OCI-LY7 (cell line): Measurements from ENCODE around the gene SCD. TPM values are rescaled to one million over a fixed set of nuclear protein-coding genes. Genes with fewer than 3 reads are reported as not detected.

ENCODE experiments used
- BruUV-seq: library from RNA; stranded (reverse); fragments of 400-500 nt; replicated peaks from 2 replicates; lab custom pipeline; 2021; lab: Mats Ljungman, UMichigan
- CTCF ChIA-PET: fragments of 300-600 bp; sonication (Branson Sonifier 250); formaldehyde crosslinking; loops from one replicate; lab custom pipeline; 2022; ENCODE audit warnings: antibody characterized with exemption; ENCODE audit not compliant: unreplicated experiment; lab: Charles Lee
- POLR2A ChIA-PET: fragments of 300-600 bp; sonication (Branson Sonifier 250); formaldehyde crosslinking; loops from one replicate; lab custom pipeline; 2022; ENCODE audit warnings: antibody characterized with exemption; lab: Charles Lee
- DNase-seq: peaks from one replicate; pipeline ENCODE4 v3.0.0-alpha.2; 2015; ENCODE audit warnings: low spot score
- H2AFZ ChIP-seq: fragments of 200-600 bp; sonication (generic), shearing (Covaris generic); 2 replicates; pipeline ENCODE4 v1.6.1; 2014; ENCODE audit warnings: mild to moderate bottlenecking, antibody characterized with exemption, low read length, moderate library complexity
- H3K27ac ChIP-seq: fragments of 200-600 bp; sonication (generic); 2 replicates; pipeline ENCODE4 v1.5.1; 2014; ENCODE audit warnings: mixed run types, low read depth, mild to moderate bottlenecking, moderate library complexity, low read length, inconsistent platforms; ENCODE audit not compliant: poor library complexity, severe bottlenecking
- H3K36me3 ChIP-seq: fragments of 200-600 bp; sonication (generic); 2 replicates; pipeline ENCODE4 v1.6.1; 2014; ENCODE audit warnings: mild to moderate bottlenecking, antibody characterized with exemption, low read length, moderate library complexity, mixed read lengths; ENCODE audit not compliant: insufficient read depth
- H3K4me1 ChIP-seq: fragments of 200-600 bp; sonication (generic); 2 replicates; pipeline ENCODE4 v1.5.1; 2014; ENCODE audit warnings: mild to moderate bottlenecking, low read length; ENCODE audit not compliant: insufficient read depth, poor library complexity, severe bottlenecking
- H3K4me2 ChIP-seq: fragments of 200-600 bp; sonication (generic); 2 replicates; pipeline ENCODE4 v1.6.1; 2014; ENCODE audit warnings: mild to moderate bottlenecking, low read length
- H3K4me3 ChIP-seq: fragments of 200-600 bp; sonication (generic); 2 replicates; pipeline ENCODE4 v1.5.1; 2014; ENCODE audit warnings: mild to moderate bottlenecking, low read depth, low read length; ENCODE audit not compliant: poor library complexity, severe bottlenecking
- H3K79me2 ChIP-seq: fragments of 200-600 bp; sonication (generic); 2 replicates; pipeline ENCODE4 v1.6.1; 2016; ENCODE audit warnings: low read depth, mild to moderate bottlenecking, low read length, moderate library complexity, mixed read lengths; ENCODE audit not compliant: insufficient read depth
- H3K9me2 ChIP-seq: fragments of 200-600 bp; sonication (generic); 2 replicates; pipeline ENCODE4 v1.6.1; 2016; ENCODE audit warnings: mild to moderate bottlenecking, low read length, mixed read lengths; ENCODE audit not compliant: insufficient read depth
- H3K9me3 ChIP-seq: fragments of 200-600 bp; sonication (generic); 2 replicates; pipeline ENCODE4 v1.6.1; 2014; ENCODE audit warnings: mild to moderate bottlenecking, mixed run types, low read length, mixed read lengths
- H4K20me1 ChIP-seq: fragments of 200-600 bp; sonication (generic); 2 replicates; pipeline ENCODE4 v1.6.1; 2014; ENCODE audit warnings: mild to moderate bottlenecking, antibody characterized with exemption, low read length, moderate library complexity, mixed read lengths; ENCODE audit not compliant: insufficient read depth
- EZH2phosphoT487 ChIP-seq: fragments of 200-600 bp; sonication (generic); IDR thresholded peaks from 2 replicates; pipeline ENCODE4 v1.6.1; 2018; ENCODE audit warnings: low read depth, borderline replicate concordance, mild to moderate bottlenecking, mixed run types, antibody characterized with exemption, low read length, moderate library complexity, mixed read lengths
- intact Hi-C: fragments of 100-400 bp; cut with micrococcal nuclease; formaldehyde crosslinking; loops from one replicate; pipeline ENCODE4 v1.10.0; 2022; ENCODE audit not compliant: unreplicated experiment
- total RNA-seq, 2 experiments: library from RNA; depleted of rRNA in 1 of 2; stranded (reverse); fragments of >200 nt in 1 of 2; shearing (Covaris generic) in 1 of 2; gene quantifications; 2 replicates each; pipeline ENCODE4 v1.2.3, GENCODE V29; 2014 to 2022
- TF ChIP-seq, protein P1 (sequence below): fragments of 200-600 bp; sonication (generic); conservative IDR thresholded peaks from 2 replicates; pipeline ENCODE4 v1.5.1; 2014; ENCODE audit warnings: mild to moderate bottlenecking, antibody characterized with exemption, low read length, moderate library complexity, mixed read lengths

SCD gene
- total RNA-seq, 2 experiments from 2014 or later, result 76.8 to 327 TPM

DNA sequence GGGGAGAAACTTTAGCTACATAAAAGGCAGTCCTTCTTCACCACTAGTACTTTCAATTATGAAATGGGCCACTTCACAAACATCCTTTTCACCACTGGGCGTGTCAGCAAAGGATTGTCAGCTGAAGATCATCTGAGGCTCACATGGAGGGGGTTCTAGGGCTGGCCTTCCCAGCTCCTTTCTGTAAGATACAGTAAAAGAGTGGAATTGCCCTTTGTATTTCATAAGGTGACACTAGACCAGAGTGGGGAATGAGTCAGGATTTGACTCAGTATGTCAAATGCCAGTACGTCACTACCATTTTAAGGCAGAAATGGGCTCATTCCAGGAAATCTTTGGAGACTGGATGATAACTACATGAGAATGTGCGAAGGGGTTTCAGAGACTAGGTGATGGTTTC is 39.3 kb upstream of the SCD start:
- Histone ChIP-seq H3K9me3 (no peaks in the 10 kb centered on the region), H3K4me2 (no peak overlapping the region), H3K79me2 (no peaks in the 10 kb centered on the region), H3K9me2 (no peaks in the 10 kb centered on the region), H2AFZ (no peak overlapping the region), H3K4me3 (no peak overlapping the region), H3K27ac (no peak overlapping the region), H4K20me1 (no peaks in the 10 kb centered on the region), H3K4me1 (no peaks in the 10 kb centered on the region), H3K36me3 (no peaks in the 10 kb centered on the region)
- intact Hi-C loops, result loop anchor here (10.0 kb wide), 2 partner anchors 463 to 567 kb away; no protein-coding TSS in a partner anchor
- BruUV-seq, result no TSS peak
- ChIA-PET POLR2A (interaction anchor here (1.1 kb wide), 1 partner anchor 19 kb away, joined by 4 read pairs; no protein-coding TSS in a partner anchor), CTCF (no interaction called here)
- TF ChIP-seq, protein P1, sequence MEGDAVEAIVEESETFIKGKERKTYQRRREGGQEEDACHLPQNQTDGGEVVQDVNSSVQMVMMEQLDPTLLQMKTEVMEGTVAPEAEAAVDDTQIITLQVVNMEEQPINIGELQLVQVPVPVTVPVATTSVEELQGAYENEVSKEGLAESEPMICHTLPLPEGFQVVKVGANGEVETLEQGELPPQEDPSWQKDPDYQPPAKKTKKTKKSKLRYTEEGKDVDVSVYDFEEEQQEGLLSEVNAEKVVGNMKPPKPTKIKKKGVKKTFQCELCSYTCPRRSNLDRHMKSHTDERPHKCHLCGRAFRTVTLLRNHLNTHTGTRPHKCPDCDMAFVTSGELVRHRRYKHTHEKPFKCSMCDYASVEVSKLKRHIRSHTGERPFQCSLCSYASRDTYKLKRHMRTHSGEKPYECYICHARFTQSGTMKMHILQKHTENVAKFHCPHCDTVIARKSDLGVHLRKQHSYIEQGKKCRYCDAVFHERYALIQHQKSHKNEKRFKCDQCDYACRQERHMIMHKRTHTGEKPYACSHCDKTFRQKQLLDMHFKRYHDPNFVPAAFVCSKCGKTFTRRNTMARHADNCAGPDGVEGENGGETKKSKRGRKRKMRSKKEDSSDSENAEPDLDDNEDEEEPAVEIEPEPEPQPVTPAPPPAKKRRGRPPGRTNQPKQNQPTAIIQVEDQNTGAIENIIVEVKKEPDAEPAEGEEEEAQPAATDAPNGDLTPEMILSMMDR, result no peak
- TF ChIP-seq EZH2phosphoT487, result no peak
- DNase-seq, result no peak

- no peak overlapping the region for H3K4me2 ChIP-seq
- H3K79me2 ChIP-seq, result no peaks in the 10 kb centered on the region
- intact Hi-C loops, result no loop called here
- no peak overlapping the region for H3K27ac ChIP-seq
- BruUV-seq, result no TSS peak
- H3K36me3 ChIP-seq, result no peaks in the 10 kb centered on the region
- H4K20me1 ChIP-seq, result no peaks in the 10 kb centered on the region
- no peaks in the 10 kb centered on the region for H3K4me1 ChIP-seq
- H2AFZ ChIP-seq, result no peak overlapping the region
- no peak for DNase-seq
- no peak overlapping the region for H3K4me3 ChIP-seq
- no peaks in the 10 kb centered on the region for H3K9me3 ChIP-seq
- ChIA-PET CTCF (no interaction called here), POLR2A (no interaction called here)
- no peaks in the 10 kb centered on the region for H3K9me2 ChIP-seq
- TF ChIP-seq, protein P1, result no peak
- no peak for TF ChIP-seq EZH2phosphoT487
These were observed 35.7 kb upstream of the SCD start for GRCh38 chr10:100311298-100311697.

GRCh38 chr10:100315615-100316014 is 31.4 kb upstream of the SCD start:
- H3K27ac ChIP-seq, result no peak overlapping the region
- H2AFZ ChIP-seq, result no peak overlapping the region
- BruUV-seq, result no TSS peak
- H3K79me2 ChIP-seq, result no peaks in the 10 kb centered on the region
- no peak for TF ChIP-seq EZH2phosphoT487
- TF ChIP-seq, protein P1, result no peak
- no peaks in the 10 kb centered on the region for H3K4me1 ChIP-seq
- no peaks in the 10 kb centered on the region for H4K20me1 ChIP-seq
- intact Hi-C loops, result no loop called here
- ChIA-PET POLR2A (no interaction called here), CTCF (no interaction called here)
- H3K4me2 ChIP-seq, result no peak overlapping the region
- no peaks in the 10 kb centered on the region for H3K36me3 ChIP-seq
- no peak for DNase-seq
- H3K9me2 ChIP-seq, result no peaks in the 10 kb centered on the region
- no peaks in the 10 kb centered on the region for H3K9me3 ChIP-seq
- H3K4me3 ChIP-seq, result no peak overlapping the region
